Neutrophil (primary cell): ENCODE results near the gene TRIM26.

Experiments used
- H3K27ac ChIP-seq: fragments of 200-600 bp; sonication (generic); 2 replicates; pipeline ENCODE4 v1.5.1; 2016; ENCODE audit warnings: mild to moderate bottlenecking, moderate library complexity
- H3K27me3 ChIP-seq: fragments of 200-600 bp; sonication (generic); 2 replicates; pipeline ENCODE4 v1.6.0; 2016; ENCODE audit warnings: mild to moderate bottlenecking
- H3K36me3 ChIP-seq: fragments of 200-600 bp; sonication (generic); 2 replicates; pipeline ENCODE4 v1.5.1; 2017
- H3K4me1 ChIP-seq, 2 experiments: fragments of 200-600 bp in 1 of 2; sonication (generic) in 1 of 2; 1 replicate in 1 of 2; 2 replicates in 1 of 2; pipeline versions ENCODE4 v1.5.1 to v1.6.1; 2013 to 2016; ENCODE audit warnings: low read depth in 1 of 2, low read length in 1 of 2, mild to moderate bottlenecking in 1 of 2, moderate library complexity in 1 of 2; ENCODE audit not compliant: control insufficient read depth in 1 of 2, insufficient read depth in 1 of 2
- H3K4me3 ChIP-seq, 2 experiments: fragments of 200-600 bp in 1 of 2; sonication (generic) in 1 of 2; 1 replicate in 1 of 2; 2 replicates in 1 of 2; pipeline ENCODE4 v1.5.1; 2013 to 2016; ENCODE audit warnings: low read depth in 1 of 2, low read length in 1 of 2, mild to moderate bottlenecking in 1 of 2, moderate library complexity in 1 of 2
- H3K9me3 ChIP-seq: fragments of 200-600 bp; sonication (generic); 2 replicates; pipeline ENCODE4 v1.5.1; 2016
- CTCF ChIP-seq: fragments of 200-600 bp; sonication (generic); IDR thresholded peaks from 2 replicates; pipeline ENCODE4 v1.5.1; 2016; ENCODE audit warnings: antibody characterized with exemption

The TRIM26 gene

GRCh38 chr6:30244560-30244959, 31.4 kb upstream of the TRIM26 start:
- Histone ChIP-seq H3K4me1 (no peaks in the 10 kb centered on the region), H3K27me3 (peaks cover 53% of the 10 kb centered on the region), H3K4me3 (no peak overlapping the region), H3K9me3 (no peaks in the 10 kb centered on the region), H3K36me3 (no peaks in the 10 kb centered on the region), H3K27ac (no peak overlapping the region)
- TF ChIP-seq CTCF = no peak

- TF ChIP-seq CTCF = no peak
- Histone ChIP-seq H3K27me3 (peaks cover 72% of the 10 kb centered on the region), H3K27ac (no peak overlapping the region), H3K36me3 (no peaks in the 10 kb centered on the region), H3K4me1 (no peaks in the 10 kb centered on the region), H3K4me3 (no peak overlapping the region), H3K9me3 (no peaks in the 10 kb centered on the region)
Observed at GRCh38 chr6:30238178-30238795, 25.1 kb upstream of the TRIM26 start.

GRCh38 chr6:30234356-30234755, 21.1 kb upstream of the TRIM26 start:
- Histone ChIP-seq H3K4me1 (no peaks in the 10 kb centered on the region), H3K27ac (no peak overlapping the region), H3K9me3 (no peaks in the 10 kb centered on the region), H3K36me3 (no peaks in the 10 kb centered on the region), H3K4me3 (no peak overlapping the region), H3K27me3 (peaks cover 91% of the 10 kb centered on the region)
- no peak for TF ChIP-seq CTCF

GRCh38 chr6:30231067-30231466, 17.9 kb upstream of the TRIM26 start:
- TF ChIP-seq CTCF = no peak
- Histone ChIP-seq H3K36me3 (no peaks in the 10 kb centered on the region), H3K4me3 (no peak overlapping the region), H3K4me1 (no peaks in the 10 kb centered on the region), H3K27me3 (peaks cover 88% of the 10 kb centered on the region), H3K9me3 (no peaks in the 10 kb centered on the region), H3K27ac (no peak overlapping the region)

- Histone ChIP-seq H3K27me3 (peaks cover 71% of the 10 kb centered on the region), H3K27ac (no peak overlapping the region), H3K36me3 (no peaks in the 10 kb centered on the region), H3K9me3 (peaks cover 11% of the 10 kb centered on the region), H3K4me1 (no peaks in the 10 kb centered on the region), H3K4me3 (no peak overlapping the region)
- TF ChIP-seq CTCF = no peak
Observed at GRCh38 chr6:30227763-30228487, 14.7 kb upstream of the TRIM26 start.
